Prostate gland (tissue), 2 donors: ENCODE measurements around the gene ACY1.

Experiments
- CTCF ChIP-seq, 4 experiments: fragments of 200-600 bp in 2 of 4; fragments of 450-650 bp in 2 of 4; sonication (generic) in 2 of 4; IDR thresholded peaks; 1 replicate in 3 of 4; 2 replicates in 1 of 4; pipeline ENCODE4 v1.5.1; 2016 to 2019; ENCODE audit warnings: antibody characterized with exemption in 4 of 4, mild to moderate bottlenecking in 2 of 4, moderate library complexity in 2 of 4
- POLR2A ChIP-seq: fragments of 450-650 bp; IDR thresholded peaks from one replicate; pipeline ENCODE4 v1.6.1; 2016; ENCODE audit warnings: antibody characterized with exemption, mild to moderate bottlenecking
- POLR2AphosphoS5 ChIP-seq: sonication (generic); formaldehyde crosslinking; IDR thresholded peaks from one replicate; pipeline ENCODE4 v1.6.1; 2017; ENCODE audit warnings: antibody characterized with exemption

GRCh38 chr3:52036829-52037228 lies 53.5 kb downstream of the ACY1 start:
- no peak for TF ChIP-seq CTCF (IDR thresholded peaks at IDR 0.05)
- no peak for TF ChIP-seq POLR2A
- no peak for TF ChIP-seq POLR2AphosphoS5
